IMR-90 (cell line): ENCODE measurements around the gene ALLC. TPM values are rescaled to one million over a fixed set of nuclear protein-coding genes. Genes with fewer than 3 reads are reported as not detected.
A peak's percentile ranks its signal among the peaks of the same experiment; 100 is the strongest.

ENCODE experiments used
- ATAC-seq: fragments of 200-7000 bp; cut with Tn5 transposase; 2 replicates; pipeline ENCODE4 v1.9.1; 2020; ENCODE audit warnings: low read depth, mild to moderate bottlenecking, moderate library complexity
- BruUV-seq: library from RNA; stranded (reverse); fragments of 400-500 nt; replicated peaks from 2 replicates; lab custom pipeline; 2021; lab: Mats Ljungman, UMichigan
- CTCF ChIA-PET: fragments of 300-600 bp; formaldehyde crosslinking; extraction: SDS; loops from one replicate; lab custom pipeline; 2021; ENCODE audit warnings: antibody characterized with exemption; lab: Yijun Ruan, JAX
- POLR2A ChIA-PET: fragments of 300-600 bp; sonication (Branson Sonifier 250); formaldehyde crosslinking; loops from one replicate; lab custom pipeline; 2022; ENCODE audit warnings: antibody characterized with exemption; ENCODE audit not compliant: unreplicated experiment; lab: Charles Lee
- DNase-seq: peaks from one replicate; pipeline ENCODE4 v3.0.0; 2013
- H2AFZ ChIP-seq: replicated peaks from 2 replicates; pipeline ENCODE3; 2013; ENCODE audit warnings: low read length, mild to moderate bottlenecking; ENCODE audit not compliant: poor library complexity
- H2AK5ac ChIP-seq: 2 replicates; pipeline ENCODE4 v1.6.1; 2013; ENCODE audit warnings: low read depth, low read length, inconsistent platforms
- H2AK9ac ChIP-seq: replicated peaks from 2 replicates; pipeline ENCODE3; 2013; ENCODE audit warnings: mild to moderate bottlenecking, low read depth, low read length, moderate library complexity; ENCODE audit not compliant: poor library complexity
- H2BK120ac ChIP-seq: 2 replicates; pipeline ENCODE4 v1.6.1; 2013; ENCODE audit warnings: low read depth, low read length, inconsistent platforms
- H2BK15ac ChIP-seq: 3 replicates; pipeline ENCODE4 v1.6.1; 2013; ENCODE audit warnings: low read depth, low read length, inconsistent platforms
- H2BK20ac ChIP-seq: 2 replicates; pipeline ENCODE4 v1.6.1; 2013; ENCODE audit warnings: low read depth, mild to moderate bottlenecking, inconsistent platforms, low read length, moderate library complexity
- H2BK5ac ChIP-seq: 2 replicates; pipeline ENCODE4 v1.6.1; 2013; ENCODE audit warnings: mild to moderate bottlenecking, low read depth, low read length, inconsistent platforms; ENCODE audit not compliant: poor library complexity, severe bottlenecking
- H3K14ac ChIP-seq: replicated peaks from 2 replicates; pipeline ENCODE4 v1.6.1; 2013; ENCODE audit warnings: low read depth, low read length, inconsistent platforms
- H3K18ac ChIP-seq: 2 replicates; pipeline ENCODE4 v1.6.1; 2013; ENCODE audit warnings: low read depth, low read length, control low read depth
- H3K23ac ChIP-seq: 2 replicates; pipeline ENCODE4 v1.6.1; 2013; ENCODE audit warnings: low read depth, low read length, inconsistent platforms
- H3K27ac ChIP-seq: 2 replicates; pipeline ENCODE4 v1.5.1; 2013; ENCODE audit warnings: mild to moderate bottlenecking, control low read depth, low read length; ENCODE audit not compliant: insufficient read depth
- H3K27me3 ChIP-seq: 2 replicates; pipeline ENCODE4 v1.6.1; 2013; ENCODE audit warnings: low read length; ENCODE audit not compliant: control insufficient read depth, insufficient read depth
- H3K36me3 ChIP-seq: 2 replicates; pipeline ENCODE4 v1.6.1; 2013; ENCODE audit warnings: low read length, mixed read lengths; ENCODE audit not compliant: control insufficient read depth, insufficient read depth
- H3K4ac ChIP-seq: 2 replicates; pipeline ENCODE4 v1.6.1; 2013; ENCODE audit warnings: low read depth, low read length, inconsistent platforms
- H3K4me1 ChIP-seq: 2 replicates; pipeline ENCODE4 v1.6.1; 2013; ENCODE audit warnings: low read length, mixed read lengths; ENCODE audit not compliant: control insufficient read depth, insufficient read depth
- H3K4me2 ChIP-seq: 2 replicates; pipeline ENCODE4 v1.6.1; 2013; ENCODE audit warnings: low read depth, mild to moderate bottlenecking, control low read depth, low read length, moderate library complexity
- H3K4me3 ChIP-seq: 2 replicates; pipeline ENCODE4 v1.5.1; 2013; ENCODE audit warnings: low read depth, mild to moderate bottlenecking, control low read depth, low read length, moderate library complexity; ENCODE audit not compliant: insufficient read depth
- H3K56ac ChIP-seq: 2 replicates; pipeline ENCODE4 v1.6.1; 2013; ENCODE audit warnings: low read length, inconsistent platforms; ENCODE audit not compliant: insufficient read depth; ENCODE audit errors: extremely low read depth
- H3K79me1 ChIP-seq, 2 experiments: 2 replicates each; pipeline ENCODE4 v1.6.1; 2013; ENCODE audit warnings: low read length in 2 of 2, inconsistent platforms in 1 of 2, low read depth in 1 of 2
- H3K9ac ChIP-seq: 2 replicates; pipeline ENCODE4 v1.6.1; 2013; ENCODE audit warnings: low read depth, low read length, control low read depth
- H3K9me1 ChIP-seq: 2 replicates; pipeline ENCODE4 v1.6.1; 2013; ENCODE audit warnings: low read length, inconsistent platforms; ENCODE audit not compliant: insufficient read depth
- H3K9me3 ChIP-seq: 2 replicates; pipeline ENCODE4 v1.6.1; 2013; ENCODE audit warnings: low read length; ENCODE audit not compliant: control insufficient read depth, insufficient read depth
- H4K20me1 ChIP-seq: 2 replicates; pipeline ENCODE4 v1.6.1; 2013; ENCODE audit warnings: low read length, inconsistent platforms; ENCODE audit not compliant: insufficient read depth
- H4K5ac ChIP-seq: 2 replicates; pipeline ENCODE4 v1.6.1; 2013; ENCODE audit warnings: mild to moderate bottlenecking, low read depth, low read length, control low read depth
- H4K8ac ChIP-seq, 2 experiments: 2 replicates each; pipeline ENCODE4 v1.6.1; 2013; ENCODE audit warnings: low read depth in 2 of 2, low read length in 2 of 2, control low read depth in 1 of 2, inconsistent platforms in 1 of 2
- H4K91ac ChIP-seq: 2 replicates; pipeline ENCODE4 v1.6.1; 2013; ENCODE audit warnings: low read depth, low read length, inconsistent platforms; ENCODE audit not compliant: insufficient read depth
- BHLHE40 ChIP-seq: fragments of 150-350 bp; IDR thresholded peaks from 2 replicates; pipeline ENCODE4 v1.6.1; 2016; ENCODE audit warnings: mild to moderate bottlenecking, low read depth, low read length
- CEBPB ChIP-seq: IDR thresholded peaks from 2 replicates; pipeline ENCODE4 v1.6.1; 2012; ENCODE audit warnings: low read depth, low read length, improper control_type of control experiment
- CTCF ChIP-seq: conservative IDR thresholded peaks from 2 replicates; pipeline ENCODE4 v1.5.1; 2012; ENCODE audit warnings: mild to moderate bottlenecking, low read depth, low read length, improper control_type of control experiment
- ELK1 ChIP-seq: fragments of 150-350 bp; IDR thresholded peaks from 2 replicates; pipeline ENCODE4 v1.6.1; 2016; ENCODE audit warnings: low read depth, mild to moderate bottlenecking, low read length, moderate library complexity, borderline replicate concordance
- MAFK ChIP-seq: IDR thresholded peaks from 2 replicates; pipeline ENCODE4 v1.6.1; 2012; ENCODE audit warnings: low read depth, low read length, improper control_type of control experiment
- MAZ ChIP-seq: IDR thresholded peaks from 2 replicates; pipeline ENCODE4 v1.6.1; 2012; ENCODE audit warnings: low read depth, mild to moderate bottlenecking, low read length, improper control_type of control experiment, moderate library complexity, borderline replicate concordance
- MXI1 ChIP-seq: IDR thresholded peaks from 2 replicates; pipeline ENCODE4 v1.6.1; 2012; ENCODE audit warnings: low read depth, mild to moderate bottlenecking, low read length, moderate library complexity, borderline replicate concordance
- POLR2A ChIP-seq: IDR thresholded peaks from 2 replicates; pipeline ENCODE4 v1.6.1; 2012; ENCODE audit warnings: mild to moderate bottlenecking, low read depth, low read length
- RCOR1 ChIP-seq: IDR thresholded peaks from 2 replicates; pipeline ENCODE4 v1.6.1; 2012; ENCODE audit warnings: mild to moderate bottlenecking, low read length, improper control_type of control experiment; ENCODE audit not compliant: insufficient replicate concordance
- RFX5 ChIP-seq: IDR thresholded peaks from 2 replicates; pipeline ENCODE4 v1.8.0; 2012; ENCODE audit warnings: low read depth, mild to moderate bottlenecking, low read length, moderate library complexity
- WGBS, 2 experiments: methylation state at CpG; one replicate each; pipeline versions ENCODE4 v1.1.5 to v1.1.7; 2013; ENCODE audit warnings: missing lambda C conversion rate in 2 of 2; ENCODE audit not compliant: insufficient read length in 1 of 2; ENCODE audit errors: extremely low coverage in 2 of 2; 5-methylcytosine and 5-hydroxymethylcytosine counted together
- dilution Hi-C: fragments of 300-500 bp; cut with HindIII; formaldehyde crosslinking; loops from one replicate; pipeline ENCODE4 v1.14.3; 2018; ENCODE audit warnings: low sequenced_read_pairs; ENCODE audit not compliant: unreplicated experiment
- in situ Hi-C: fragments of 300-500 bp; cut with MboI; formaldehyde crosslinking; loops from 3 replicates; pipeline ENCODE4 v1.14.3; 2019; ENCODE audit warnings: low sequenced_read_pairs, inconsistent platforms, mixed read lengths
- intact Hi-C: fragments of 100-400 bp; cut with micrococcal nuclease; formaldehyde crosslinking; loops from 2 replicates; pipeline ENCODE4 v1.10.0; 2022
- polyA plus RNA-seq, 3 experiments: library from polyadenylated mRNA; depleted of rRNA; stranded (reverse); fragments of >200 nt; gene quantifications; 2 replicates each; pipeline ENCODE4 v1.2.3, GENCODE V29; 2012; ENCODE audit warnings: low replicate concordance in 1 of 3
- total RNA-seq: library from RNA; depleted of rRNA; stranded (reverse); fragments of >200 nt; gene quantifications from 2 replicates; pipeline ENCODE4 v1.2.3, GENCODE V29; 2012

ALLC gene
- total and polyA plus RNA-seq, 2 of the 4 experiments (the other 2 are of a cell fraction): not detected

- peak overlapping the region; percentile 47; the same call in 1 of the 2 replicates for H2BK20ac ChIP-seq
- H3K36me3 ChIP-seq: no peaks in the 10 kb centered on the region
- DNase-seq (no peak), ATAC-seq (peak; percentile 77)
- H3K27me3 ChIP-seq: no peaks in the 10 kb centered on the region
- no peak overlapping the region for H3K4me2 ChIP-seq
- H3K56ac ChIP-seq: no peak overlapping the region
- ChIA-PET POLR2A (interaction anchor here (0.5 kb wide), 1 partner anchor 46 kb away, joined by 3 read pairs; no protein-coding TSS in a partner anchor), CTCF (no interaction called here)
- no peaks in the 10 kb centered on the region for H4K20me1 ChIP-seq
- WGBS, 2 experiments: 83% methylated on average over 12 of the region's 25 CpGs; no CpG with 5 or more reads in 1 of the 2 experiments
- H3K9me1 ChIP-seq: peaks cover 16% of the 10 kb centered on the region
- peak overlapping the region; percentile 51 for H3K14ac ChIP-seq
- peak overlapping the region; percentile 58; the same call in 2 of the 3 replicates for H2BK15ac ChIP-seq
- H2BK5ac ChIP-seq: no peak overlapping the region
- H3K9ac ChIP-seq: no peak overlapping the region; the same call in 1 of the 2 replicates
- peak overlapping the region; percentile 51 for H2AK9ac ChIP-seq
- H4K5ac ChIP-seq: no peak overlapping the region; the same call in 1 of the 2 replicates
- in situ Hi-C loops: no loop called here
- no peak overlapping the region for H3K4me3 ChIP-seq
- peak overlapping the region; percentile 80; the same call in 1 of the 2 replicates for H3K27ac ChIP-seq
- peaks cover 15% of the 10 kb centered on the region; the same call in 1 of the 2 replicates for H3K4me1 ChIP-seq
- H3K18ac ChIP-seq: peak overlapping the region; percentile 26; the same call in 1 of the 2 replicates
- H3K79me1 ChIP-seq: no peaks in the 10 kb centered on the region; a peak in 1 of 4 replicates
- TF ChIP-seq POLR2A (no peak), MAFK (no peak), ELK1 (no peak), RCOR1 (no peak), CEBPB (no peak), RFX5 (no peak), CTCF (no peak), MXI1 (no peak), MAZ (no peak), BHLHE40 (no peak)
- no peak overlapping the region; a peak in 1 of 4 replicates for H4K8ac ChIP-seq
- H2AK5ac ChIP-seq: peak overlapping the region; percentile 93
- intact Hi-C loops: no loop called here
- peak overlapping the region; percentile 45; the same call in 1 of the 2 replicates for H4K91ac ChIP-seq
- no TSS peak for BruUV-seq
- H3K23ac ChIP-seq: no peak overlapping the region
- H3K9me3 ChIP-seq: peaks cover 3% of the 10 kb centered on the region; the same call in 1 of the 2 replicates
- H2BK120ac ChIP-seq: peak overlapping the region; percentile 68; the same call in 1 of the 2 replicates
- H3K4ac ChIP-seq: peak overlapping the region; percentile 73
- peak overlapping the region; percentile 68 for H2AFZ ChIP-seq
- dilution Hi-C loops: no loop called here
These were observed 31.0 kb upstream of the ALLC start for GRCh38 chr2:3626812-3627499.
